ENCODE measurements around the gene SGO1. TPM values are rescaled to one million over a fixed set of nuclear protein-coding genes. Genes with fewer than 3 reads are reported as not detected.

The SGO1 gene
- total RNA-seq, 1 experiment from 2014 or later = 34.3 TPM

DNA sequence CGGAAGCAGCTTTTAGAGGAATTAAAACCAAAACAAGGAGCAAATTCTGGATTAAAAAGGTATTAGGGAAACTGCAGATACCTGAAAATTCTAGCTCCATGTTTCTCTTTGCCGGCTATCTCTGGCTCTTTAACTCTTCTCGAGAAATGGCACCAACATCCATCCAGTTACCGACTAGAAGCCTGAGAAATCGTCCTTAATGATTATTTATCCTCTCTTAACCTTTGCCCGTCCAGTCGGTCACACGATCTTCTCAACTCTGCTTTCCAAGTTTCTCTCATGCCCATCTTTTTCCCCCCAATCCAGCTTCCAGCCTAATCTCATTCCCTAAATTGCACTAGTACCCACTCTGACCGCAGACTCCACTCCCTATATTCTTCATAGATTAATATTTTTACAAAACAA, 596 bp upstream of the SGO1 start:
- no peaks in the 10 kb centered on the region for H3K9me3 Mint-ChIP-seq
- H3K4me1 Mint-ChIP-seq = no peaks in the 10 kb centered on the region; the same call in 1 of the 2 replicates
- ChIA-PET CTCF (interaction anchor here (1.0 kb wide), 1 partner anchor 40 kb away, joined by 3 read pairs; no protein-coding TSS in a partner anchor), POLR2A (interaction anchor here (0.6 to 1.1 kb wide), 3 partner anchors 146 to 540 kb away, joined by 3 to 4 read pairs (median 3); partner anchors contain the start of gene KAT2B)
- DNase-seq (ENCODE audit: low spot score) = no peak
- H3K36me3 Mint-ChIP-seq = peaks cover 16% of the 10 kb centered on the region
- H3K4me3 Mint-ChIP-seq = no peak overlapping the region
- no peak for ATAC-seq
- no peaks in the 10 kb centered on the region for H3K27me3 Mint-ChIP-seq (ENCODE audit: low read depth)
- H3K27ac Mint-ChIP-seq = no peak overlapping the region
- TF ChIP-seq NR3C1 (CRISPR knock-in tag; conservative IDR thresholded peaks at IDR 0.05; ENCODE audit: low read depth) (no peak), SMAD3 (CRISPR knock-in tag; IDR thresholded peaks at IDR 0.05; ENCODE audit: borderline replicate concordance) (no peak), ZNF138 (CRISPR knock-in tag; conservative IDR thresholded peaks at IDR 0.05) (no peak), EMX1 (CRISPR knock-in tag; IDR thresholded peaks at IDR 0.05) (no peak), RELA (CRISPR knock-in tag; IDR thresholded peaks at IDR 0.05; ENCODE audit: borderline replicate concordance) (no peak), TEAD4 (CRISPR knock-in tag; IDR thresholded peaks at IDR 0.05) (no peak), ZNF263 (CRISPR knock-in tag; IDR thresholded peaks at IDR 0.05; ENCODE audit: low read depth) (no peak), IRF2 (CRISPR knock-in tag; IDR thresholded peaks at IDR 0.05; ENCODE audit: borderline replicate concordance, low read depth) (no peak), ZBTB21 (CRISPR knock-in tag; IDR thresholded peaks at IDR 0.05; ENCODE audit: borderline replicate concordance) (no peak), TP53 (CRISPR knock-in tag; IDR thresholded peaks at IDR 0.05) (no peak), SP1 (CRISPR knock-in tag; conservative IDR thresholded peaks at IDR 0.05) (no peak), ATF1 (CRISPR knock-in tag; IDR thresholded peaks at IDR 0.05) (no peak), ZNF317 (CRISPR knock-in tag; IDR thresholded peaks at IDR 0.05; ENCODE audit: borderline replicate concordance, low read depth) (no peak), SMAD4 (CRISPR knock-in tag; IDR thresholded peaks at IDR 0.05) (no peak)
- TF ChIP-seq, protein P1, sequence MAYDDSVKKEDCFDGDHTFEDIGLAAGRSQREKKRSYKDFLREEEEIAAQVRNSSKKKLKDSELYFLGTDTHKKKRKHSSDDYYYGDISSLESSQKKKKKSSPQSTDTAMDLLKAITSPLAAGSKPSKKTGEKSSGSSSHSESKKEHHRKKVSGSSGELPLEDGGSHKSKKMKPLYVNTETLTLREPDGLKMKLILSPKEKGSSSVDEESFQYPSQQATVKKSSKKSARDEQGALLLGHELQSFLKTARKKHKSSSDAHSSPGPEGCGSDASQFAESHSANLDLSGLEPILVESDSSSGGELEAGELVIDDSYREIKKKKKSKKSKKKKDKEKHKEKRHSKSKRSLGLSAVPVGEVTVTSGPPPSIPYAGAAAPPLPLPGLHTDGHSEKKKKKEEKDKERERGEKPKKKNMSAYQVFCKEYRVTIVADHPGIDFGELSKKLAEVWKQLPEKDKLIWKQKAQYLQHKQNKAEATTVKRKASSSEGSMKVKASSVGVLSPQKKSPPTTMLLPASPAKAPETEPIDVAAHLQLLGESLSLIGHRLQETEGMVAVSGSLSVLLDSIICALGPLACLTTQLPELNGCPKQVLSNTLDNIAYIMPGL (CRISPR knock-in tag; IDR thresholded peaks at IDR 0.05) = no peak
- TF ChIP-seq, protein P2, sequence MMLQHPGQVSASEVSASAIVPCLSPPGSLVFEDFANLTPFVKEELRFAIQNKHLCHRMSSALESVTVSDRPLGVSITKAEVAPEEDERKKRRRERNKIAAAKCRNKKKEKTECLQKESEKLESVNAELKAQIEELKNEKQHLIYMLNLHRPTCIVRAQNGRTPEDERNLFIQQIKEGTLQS (CRISPR knock-in tag; conservative IDR thresholded peaks at IDR 0.05) = no peak
- TF ChIP-seq, protein P3, sequence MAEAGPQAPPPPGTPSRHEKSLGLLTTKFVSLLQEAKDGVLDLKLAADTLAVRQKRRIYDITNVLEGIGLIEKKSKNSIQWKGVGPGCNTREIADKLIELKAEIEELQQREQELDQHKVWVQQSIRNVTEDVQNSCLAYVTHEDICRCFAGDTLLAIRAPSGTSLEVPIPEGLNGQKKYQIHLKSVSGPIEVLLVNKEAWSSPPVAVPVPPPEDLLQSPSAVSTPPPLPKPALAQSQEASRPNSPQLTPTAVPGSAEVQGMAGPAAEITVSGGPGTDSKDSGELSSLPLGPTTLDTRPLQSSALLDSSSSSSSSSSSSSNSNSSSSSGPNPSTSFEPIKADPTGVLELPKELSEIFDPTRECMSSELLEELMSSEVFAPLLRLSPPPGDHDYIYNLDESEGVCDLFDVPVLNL (CRISPR knock-in tag; IDR thresholded peaks at IDR 0.05; ENCODE audit: borderline replicate concordance, low read depth) = no peak
- TF ChIP-seq, protein P4, sequence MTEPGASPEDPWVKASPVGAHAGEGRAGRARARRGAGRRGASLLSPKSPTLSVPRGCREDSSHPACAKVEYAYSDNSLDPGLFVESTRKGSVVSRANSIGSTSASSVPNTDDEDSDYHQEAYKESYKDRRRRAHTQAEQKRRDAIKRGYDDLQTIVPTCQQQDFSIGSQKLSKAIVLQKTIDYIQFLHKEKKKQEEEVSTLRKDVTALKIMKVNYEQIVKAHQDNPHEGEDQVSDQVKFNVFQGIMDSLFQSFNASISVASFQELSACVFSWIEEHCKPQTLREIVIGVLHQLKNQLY (CRISPR knock-in tag; IDR thresholded peaks at IDR 0.05) = no peak

DNA sequence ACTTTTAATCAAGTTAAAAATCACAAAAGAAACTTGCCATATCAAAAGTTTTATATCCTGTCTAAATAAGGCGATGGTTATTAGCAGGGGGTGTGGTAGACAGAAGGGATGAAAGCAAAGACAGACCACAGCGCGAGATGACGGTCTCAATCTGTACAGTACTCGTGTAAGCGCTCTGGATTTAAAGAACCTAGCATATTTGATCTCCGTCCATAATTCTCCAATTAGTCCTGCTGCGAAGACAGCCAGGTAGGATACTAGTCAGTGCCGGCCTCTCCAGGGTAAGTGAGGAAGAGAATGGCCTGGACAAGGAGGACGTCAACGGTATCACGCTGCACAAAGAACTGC, 701 bp downstream of the SGO1 start:
- Mint-ChIP-seq H3K27me3 (ENCODE audit: low read depth) (no peaks in the 10 kb centered on the region), H3K4me3 (no peak overlapping the region), H3K9me3 (no peaks in the 10 kb centered on the region), H3K27ac (no peak overlapping the region), H3K4me1 (no peaks in the 10 kb centered on the region; the same call in 1 of the 2 replicates), H3K36me3 (peaks cover 19% of the 10 kb centered on the region)
- TF ChIP-seq RORB (CRISPR knock-in tag; IDR thresholded peaks at IDR 0.05) (no peak), EMX1 (CRISPR knock-in tag; IDR thresholded peaks at IDR 0.05) (no peak), SMAD3 (CRISPR knock-in tag; IDR thresholded peaks at IDR 0.05; ENCODE audit: borderline replicate concordance) (no peak), ZNF232 (CRISPR knock-in tag; IDR thresholded peaks at IDR 0.05) (no peak)
- TF ChIP-seq, protein P5, sequence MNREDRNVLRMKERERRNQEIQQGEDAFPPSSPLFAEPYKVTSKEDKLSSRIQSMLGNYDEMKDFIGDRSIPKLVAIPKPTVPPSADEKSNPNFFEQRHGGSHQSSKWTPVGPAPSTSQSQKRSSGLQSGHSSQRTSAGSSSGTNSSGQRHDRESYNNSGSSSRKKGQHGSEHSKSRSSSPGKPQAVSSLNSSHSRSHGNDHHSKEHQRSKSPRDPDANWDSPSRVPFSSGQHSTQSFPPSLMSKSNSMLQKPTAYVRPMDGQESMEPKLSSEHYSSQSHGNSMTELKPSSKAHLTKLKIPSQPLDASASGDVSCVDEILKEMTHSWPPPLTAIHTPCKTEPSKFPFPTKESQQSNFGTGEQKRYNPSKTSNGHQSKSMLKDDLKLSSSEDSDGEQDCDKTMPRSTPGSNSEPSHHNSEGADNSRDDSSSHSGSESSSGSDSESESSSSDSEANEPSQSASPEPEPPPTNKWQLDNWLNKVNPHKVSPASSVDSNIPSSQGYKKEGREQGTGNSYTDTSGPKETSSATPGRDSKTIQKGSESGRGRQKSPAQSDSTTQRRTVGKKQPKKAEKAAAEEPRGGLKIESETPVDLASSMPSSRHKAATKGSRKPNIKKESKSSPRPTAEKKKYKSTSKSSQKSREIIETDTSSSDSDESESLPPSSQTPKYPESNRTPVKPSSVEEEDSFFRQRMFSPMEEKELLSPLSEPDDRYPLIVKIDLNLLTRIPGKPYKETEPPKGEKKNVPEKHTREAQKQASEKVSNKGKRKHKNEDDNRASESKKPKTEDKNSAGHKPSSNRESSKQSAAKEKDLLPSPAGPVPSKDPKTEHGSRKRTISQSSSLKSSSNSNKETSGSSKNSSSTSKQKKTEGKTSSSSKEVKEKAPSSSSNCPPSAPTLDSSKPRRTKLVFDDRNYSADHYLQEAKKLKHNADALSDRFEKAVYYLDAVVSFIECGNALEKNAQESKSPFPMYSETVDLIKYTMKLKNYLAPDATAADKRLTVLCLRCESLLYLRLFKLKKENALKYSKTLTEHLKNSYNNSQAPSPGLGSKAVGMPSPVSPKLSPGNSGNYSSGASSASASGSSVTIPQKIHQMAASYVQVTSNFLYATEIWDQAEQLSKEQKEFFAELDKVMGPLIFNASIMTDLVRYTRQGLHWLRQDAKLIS (CRISPR knock-in tag; IDR thresholded peaks at IDR 0.05; ENCODE audit: borderline replicate concordance) = no peak
- TF ChIP-seq, protein P6, sequence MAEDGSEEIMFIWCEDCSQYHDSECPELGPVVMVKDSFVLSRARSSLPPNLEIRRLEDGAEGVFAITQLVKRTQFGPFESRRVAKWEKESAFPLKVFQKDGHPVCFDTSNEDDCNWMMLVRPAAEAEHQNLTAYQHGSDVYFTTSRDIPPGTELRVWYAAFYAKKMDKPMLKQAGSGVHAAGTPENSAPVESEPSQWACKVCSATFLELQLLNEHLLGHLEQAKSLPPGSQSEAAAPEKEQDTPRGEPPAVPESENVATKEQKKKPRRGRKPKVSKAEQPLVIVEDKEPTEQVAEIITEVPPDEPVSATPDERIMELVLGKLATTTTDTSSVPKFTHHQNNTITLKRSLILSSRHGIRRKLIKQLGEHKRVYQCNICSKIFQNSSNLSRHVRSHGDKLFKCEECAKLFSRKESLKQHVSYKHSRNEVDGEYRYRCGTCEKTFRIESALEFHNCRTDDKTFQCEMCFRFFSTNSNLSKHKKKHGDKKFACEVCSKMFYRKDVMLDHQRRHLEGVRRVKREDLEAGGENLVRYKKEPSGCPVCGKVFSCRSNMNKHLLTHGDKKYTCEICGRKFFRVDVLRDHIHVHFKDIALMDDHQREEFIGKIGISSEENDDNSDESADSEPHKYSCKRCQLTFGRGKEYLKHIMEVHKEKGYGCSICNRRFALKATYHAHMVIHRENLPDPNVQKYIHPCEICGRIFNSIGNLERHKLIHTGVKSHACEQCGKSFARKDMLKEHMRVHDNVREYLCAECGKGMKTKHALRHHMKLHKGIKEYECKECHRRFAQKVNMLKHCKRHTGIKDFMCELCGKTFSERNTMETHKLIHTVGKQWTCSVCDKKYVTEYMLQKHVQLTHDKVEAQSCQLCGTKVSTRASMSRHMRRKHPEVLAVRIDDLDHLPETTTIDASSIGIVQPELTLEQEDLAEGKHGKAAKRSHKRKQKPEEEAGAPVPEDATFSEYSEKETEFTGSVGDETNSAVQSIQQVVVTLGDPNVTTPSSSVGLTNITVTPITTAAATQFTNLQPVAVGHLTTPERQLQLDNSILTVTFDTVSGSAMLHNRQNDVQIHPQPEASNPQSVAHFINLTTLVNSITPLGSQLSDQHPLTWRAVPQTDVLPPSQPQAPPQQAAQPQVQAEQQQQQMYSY (CRISPR knock-in tag; IDR thresholded peaks at IDR 0.05) = no peak
- no peak for DNase-seq (ENCODE audit: low spot score)
- ChIA-PET POLR2A (no interaction called here), CTCF (no interaction called here)
- ATAC-seq = 0 out of 2 replicates have a peak, but pooled peaks have one; percentile 5
